ENCODE data around the gene GAS7. TPM values are rescaled to one million over a fixed set of nuclear protein-coding genes. Genes with fewer than 3 reads are reported as not detected.

GAS7 gene
- total RNA-seq, 1 experiment from 2014 or later = 6.0 TPM

GRCh38 chr17:10087355-10087754, 111.1 kb downstream of the GAS7 start:
- Mint-ChIP-seq H3K27ac (no peak overlapping the region), H3K36me3 (ENCODE audit: insufficient read depth in 1 of 3, low read depth in 3 of 3) (peaks cover 5 to 14% (median 8%) of the 10 kb centered on the region in 3 experiments; a peak in 6 of 7 replicates), H3K4me1 (no peaks in the 10 kb centered on the region), H3K9me3 (peaks cover 11% of the 10 kb centered on the region in 2 experiments), H3K27me3 (ENCODE audit: low read depth) (peaks cover 1% of the 10 kb centered on the region; the same call in 1 of the 2 replicates), H3K4me3 (no peak overlapping the region)
- Histone ChIP-seq H2BK20ac (ENCODE audit: low read depth, low read length, poor library complexity, severe bottlenecking) (no peak overlapping the region), H3K9me3 (ENCODE audit: control insufficient read depth, low read depth, low read length) (peaks cover 5% of the 10 kb centered on the region), H3K27me3 (ENCODE audit: insufficient read depth, low read length) (no peaks in the 10 kb centered on the region), H2AFZ (ENCODE audit: low read length) (no peak overlapping the region), H4K91ac (ENCODE audit: insufficient read length, low read depth, low read length) (no peak overlapping the region), H4K5ac (ENCODE audit: insufficient read length, low read depth, low read length) (no peak overlapping the region), H2BK15ac (ENCODE audit: low read depth, low read length) (no peak overlapping the region), H2AK5ac (ENCODE audit: insufficient read length, low read length) (no peak overlapping the region), H2BK120ac (ENCODE audit: low read depth, low read length, poor library complexity, severe bottlenecking) (no peak overlapping the region), H3K4me2 (ENCODE audit: insufficient read depth, insufficient read length, low read length) (no peak overlapping the region), H2BK5ac (ENCODE audit: insufficient read length, low read length) (no peak overlapping the region), H3K14ac (ENCODE audit: insufficient read depth, low read length) (no peak overlapping the region), H3K23me2 (ENCODE audit: insufficient read length, low read depth, low read length, poor library complexity, severe bottlenecking) (no peaks in the 10 kb centered on the region), H3K56ac (ENCODE audit: insufficient read length, low read depth, low read length) (no peak overlapping the region), H3K79me2 (ENCODE audit: insufficient read depth, low read length) (no peaks in the 10 kb centered on the region), H4K8ac (replicated peaks; ENCODE audit: insufficient read length, low read depth, low read length) (no peak overlapping the region), H3K9ac (ENCODE audit: extremely low read depth, insufficient read length, low read length) (no peak overlapping the region), H2BK12ac (ENCODE audit: insufficient read length, low read depth, low read length) (no peak overlapping the region), H3K27ac (ENCODE audit: insufficient read length, low read depth, low read length) (no peak overlapping the region), H3K4ac (ENCODE audit: low read depth, low read length) (no peak overlapping the region), H4K20me1 (ENCODE audit: control insufficient read depth, insufficient read depth, insufficient read length) (no peaks in the 10 kb centered on the region), H3K23ac (ENCODE audit: insufficient read length, low read depth, low read length) (no peak overlapping the region), H3K79me1 (ENCODE audit: insufficient read depth, low read depth, low read length, poor library complexity, severe bottlenecking) (no peaks in the 10 kb centered on the region), H3K18ac (ENCODE audit: insufficient read length, low read depth, low read length) (no peak overlapping the region), H3T11ph (ENCODE audit: low read length) (no peak overlapping the region), H3K4me1 (ENCODE audit: insufficient read depth, low read length) (no peaks in the 10 kb centered on the region)
- TF ChIP-seq, protein P1, sequence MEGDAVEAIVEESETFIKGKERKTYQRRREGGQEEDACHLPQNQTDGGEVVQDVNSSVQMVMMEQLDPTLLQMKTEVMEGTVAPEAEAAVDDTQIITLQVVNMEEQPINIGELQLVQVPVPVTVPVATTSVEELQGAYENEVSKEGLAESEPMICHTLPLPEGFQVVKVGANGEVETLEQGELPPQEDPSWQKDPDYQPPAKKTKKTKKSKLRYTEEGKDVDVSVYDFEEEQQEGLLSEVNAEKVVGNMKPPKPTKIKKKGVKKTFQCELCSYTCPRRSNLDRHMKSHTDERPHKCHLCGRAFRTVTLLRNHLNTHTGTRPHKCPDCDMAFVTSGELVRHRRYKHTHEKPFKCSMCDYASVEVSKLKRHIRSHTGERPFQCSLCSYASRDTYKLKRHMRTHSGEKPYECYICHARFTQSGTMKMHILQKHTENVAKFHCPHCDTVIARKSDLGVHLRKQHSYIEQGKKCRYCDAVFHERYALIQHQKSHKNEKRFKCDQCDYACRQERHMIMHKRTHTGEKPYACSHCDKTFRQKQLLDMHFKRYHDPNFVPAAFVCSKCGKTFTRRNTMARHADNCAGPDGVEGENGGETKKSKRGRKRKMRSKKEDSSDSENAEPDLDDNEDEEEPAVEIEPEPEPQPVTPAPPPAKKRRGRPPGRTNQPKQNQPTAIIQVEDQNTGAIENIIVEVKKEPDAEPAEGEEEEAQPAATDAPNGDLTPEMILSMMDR (conservative IDR thresholded peaks at IDR 0.05) = no peak
- no peak for DNase-seq
- WGBS (ENCODE audit: extremely low coverage, insufficient read length, low lambda C conversion rate) = no CpG with 5 or more reads among the region's 3 CpGs
